H1 (cell line): ENCODE measurements around the gene ZFP69. TPM values are rescaled to one million over a fixed set of nuclear protein-coding genes. Genes with fewer than 3 reads are reported as not detected.

ENCODE experiments used
- CTCF ChIA-PET: fragments of 300-600 bp; sonication (Branson Sonifier 250); formaldehyde crosslinking; loops from one replicate; lab custom pipeline; 2021; ENCODE audit not compliant: partially characterized antibody; lab: Charles Lee
- POLR2A ChIA-PET: fragments of 300-600 bp; sonication (Branson Sonifier 250); formaldehyde crosslinking; loops from one replicate; lab custom pipeline; 2021; ENCODE audit warnings: inconsistent platforms; ENCODE audit not compliant: partially characterized antibody; lab: Charles Lee
- DNase-seq, 2 experiments: peaks; one replicate each; pipeline versions ENCODE4 v3.0.0 to v3.0.0-alpha.2; 2010 to 2022; ENCODE audit warnings: low spot score in 2 of 2, low read depth in 1 of 2, mixed read lengths in 1 of 2
- FAIRE-seq: peaks from 2 replicates; lab custom pipeline; 2011; peaks lifted over from hg19 to GRCh38; lab: Jason Lieb, UNC
- H2AFZ ChIP-seq: 2 replicates; pipeline ENCODE4 v1.8.1; 2012; ENCODE audit warnings: low read length, inconsistent platforms
- H2AK5ac ChIP-seq: 2 replicates; pipeline ENCODE4 v1.6.1; 2013; ENCODE audit warnings: low read depth, low read length
- H2BK120ac ChIP-seq: replicated peaks from 2 replicates; pipeline ENCODE3; 2013; ENCODE audit warnings: low read depth, low read length, inconsistent platforms
- H2BK12ac ChIP-seq: 2 replicates; pipeline ENCODE4 v1.6.1; 2013; ENCODE audit warnings: low read depth, low read length
- H2BK15ac ChIP-seq: 2 replicates; pipeline ENCODE4 v1.6.1; 2013; ENCODE audit warnings: low read length
- H2BK20ac ChIP-seq: 2 replicates; pipeline ENCODE4 v1.6.1; 2013; ENCODE audit warnings: low read length
- H2BK5ac ChIP-seq: 2 replicates; pipeline ENCODE4 v1.6.1; 2013; ENCODE audit warnings: low read depth, low read length
- H3K14ac ChIP-seq: 2 replicates; pipeline ENCODE4 v1.6.1; 2013; ENCODE audit warnings: inconsistent platforms; ENCODE audit not compliant: insufficient read length
- H3K18ac ChIP-seq: 2 replicates; pipeline ENCODE4 v1.6.1; 2013; ENCODE audit warnings: low read length; ENCODE audit errors: extremely low read depth
- H3K23ac ChIP-seq: 2 replicates; pipeline ENCODE4 v1.6.1; 2013; ENCODE audit warnings: inconsistent platforms; ENCODE audit not compliant: insufficient read length
- H3K23me2 ChIP-seq: 2 replicates; pipeline ENCODE4 v1.6.1; 2013; ENCODE audit warnings: low read depth, low read length
- H3K27ac ChIP-seq: 2 replicates; pipeline ENCODE4 v1.6.1; 2011; ENCODE audit warnings: low read depth, low read length, inconsistent platforms
- H3K27me3 ChIP-seq, 4 experiments: replicated peaks in 1 of 4; 1 replicate in 1 of 4; 2 replicates in 3 of 4; pipeline versions ENCODE4 v1.6.1 to v1.8.1; 2011 to 2013; ENCODE audit warnings: low read length in 3 of 4, mild to moderate bottlenecking in 3 of 4, inconsistent platforms in 2 of 4, mixed read lengths in 2 of 4, moderate library complexity in 1 of 4; ENCODE audit not compliant: control insufficient read depth in 3 of 4, insufficient read depth in 3 of 4; ENCODE audit errors: extremely low read depth in 1 of 4
- H3K36me3 ChIP-seq, 4 experiments: 2 replicates each; pipeline versions ENCODE4 v1.6.1 to v1.8.1; 2011 to 2013; ENCODE audit warnings: mild to moderate bottlenecking in 4 of 4, low read length in 3 of 4, moderate library complexity in 2 of 4, control low read depth in 1 of 4, inconsistent platforms in 1 of 4; ENCODE audit not compliant: insufficient read depth in 4 of 4, control insufficient read depth in 2 of 4
- H3K4ac ChIP-seq: replicated peaks from 2 replicates; pipeline ENCODE3; 2013; ENCODE audit warnings: low read length, low read depth, mixed read lengths, inconsistent platforms; ENCODE audit not compliant: insufficient read length
- H3K4me1 ChIP-seq, 4 experiments: replicated peaks in 1 of 4; 1 replicate in 1 of 4; 2 replicates in 3 of 4; pipeline versions ENCODE4 v1.6.1 to v1.8.1; 2011 to 2013; ENCODE audit warnings: low read length in 3 of 4, inconsistent platforms in 2 of 4, mixed read lengths in 1 of 4; ENCODE audit not compliant: insufficient read depth in 4 of 4, control insufficient read depth in 3 of 4
- H3K4me2 ChIP-seq, 2 experiments: 2 replicates each; pipeline versions ENCODE4 v1.6.1 to v1.8.1; 2011 to 2013; ENCODE audit warnings: low read depth in 2 of 2, low read length in 2 of 2, control low read depth in 1 of 2, inconsistent platforms in 1 of 2, mild to moderate bottlenecking in 1 of 2; ENCODE audit not compliant: insufficient read depth in 1 of 2
- H3K4me3 ChIP-seq, 4 experiments: fragments of 200-600, 300-600 bp in 1 of 4; sonication (generic), shearing (Covaris generic), sonication (Bioruptor Twin) in 1 of 4; 2 replicates each; pipeline versions ENCODE4 v1.5.1 to v1.8.1; 2011 to 2016; ENCODE audit warnings: low read length in 4 of 4, low read depth in 3 of 4, control low read depth in 2 of 4, inconsistent platforms in 2 of 4, mild to moderate bottlenecking in 2 of 4, mixed read lengths in 1 of 4, moderate library complexity in 1 of 4; ENCODE audit not compliant: insufficient read depth in 2 of 4; ENCODE audit errors: extremely low read depth in 1 of 4
- H3K56ac ChIP-seq: replicated peaks from 2 replicates; pipeline ENCODE3; 2013; ENCODE audit warnings: low read depth, mild to moderate bottlenecking, mixed read lengths, low read length, inconsistent platforms; ENCODE audit not compliant: insufficient read length
- H3K79me1 ChIP-seq: 2 replicates; pipeline ENCODE4 v1.6.1; 2013; ENCODE audit warnings: low read depth, low read length, control low read depth
- H3K79me2 ChIP-seq, 2 experiments: 2 replicates each; pipeline versions ENCODE4 v1.6.1 to v1.8.1; 2012 to 2013; ENCODE audit warnings: low read length in 2 of 2, mild to moderate bottlenecking in 2 of 2, inconsistent platforms in 1 of 2; ENCODE audit not compliant: insufficient read depth in 2 of 2, control insufficient read depth in 1 of 2
- H3K9ac ChIP-seq, 4 experiments: replicated peaks in 1 of 4; 1 replicate in 1 of 4; 2 replicates in 3 of 4; pipeline versions ENCODE4 v1.6.1 to v1.8.1; 2011 to 2013; ENCODE audit warnings: low read depth in 3 of 4, low read length in 3 of 4, control low read depth in 2 of 4, mild to moderate bottlenecking in 2 of 4, moderate library complexity in 2 of 4, inconsistent platforms in 1 of 4; ENCODE audit errors: extremely low read depth in 1 of 4
- H3K9me3 ChIP-seq, 2 experiments: 2 replicates each; pipeline versions ENCODE4 v1.6.1 to v1.8.1; 2012 to 2013; ENCODE audit warnings: mild to moderate bottlenecking in 2 of 2, moderate library complexity in 2 of 2, control low read depth in 1 of 2, inconsistent platforms in 1 of 2, low read depth in 1 of 2, low read length in 1 of 2, mixed read lengths in 1 of 2; ENCODE audit not compliant: insufficient read depth in 2 of 2
- H4K20me1 ChIP-seq, 2 experiments: replicated peaks in 1 of 2; 2 replicates each; pipeline versions ENCODE3 to v1.8.1; 2011 to 2013; ENCODE audit warnings: inconsistent platforms in 2 of 2, low read length in 2 of 2, mild to moderate bottlenecking in 1 of 2; ENCODE audit not compliant: insufficient read depth in 2 of 2, control insufficient read depth in 1 of 2
- H4K5ac ChIP-seq: 2 replicates; pipeline ENCODE4 v1.6.1; 2013; ENCODE audit warnings: low read length, low read depth, mixed read lengths, inconsistent platforms; ENCODE audit not compliant: insufficient read length
- H4K8ac ChIP-seq: 2 replicates; pipeline ENCODE4 v1.8.0; 2013; ENCODE audit warnings: mild to moderate bottlenecking, moderate library complexity, low read length, inconsistent platforms; ENCODE audit not compliant: insufficient read depth; ENCODE audit errors: extremely low read depth
- H4K91ac ChIP-seq: replicated peaks from 2 replicates; pipeline ENCODE3; 2013; ENCODE audit warnings: low read length, mixed read lengths, inconsistent platforms; ENCODE audit not compliant: insufficient read length
- MAFK ChIP-seq: IDR thresholded peaks from 2 replicates; pipeline ENCODE4 v1.6.1; 2012; ENCODE audit warnings: low read depth, mild to moderate bottlenecking, improper control_type of control experiment, low read length
- RXRA ChIP-seq: IDR thresholded peaks from 2 replicates; pipeline ENCODE4 v1.6.1; 2011; ENCODE audit warnings: low read depth, mild to moderate bottlenecking, low read length, moderate library complexity; ENCODE audit not compliant: insufficient read depth
- TCF12 ChIP-seq: IDR thresholded peaks from 2 replicates; pipeline ENCODE4 v1.6.1; 2011; ENCODE audit warnings: low read depth, mild to moderate bottlenecking, low read length
- polyA plus RNA-seq, 7 experiments: library from polyadenylated mRNA; depleted of rRNA in 3 of 7; stranded (reverse) in 5 of 7; unstranded in 2 of 7; fragments of >200 nt in 5 of 7; fragments of 200-250 nt in 2 of 7; gene quantifications; 1 replicate in 5 of 7; 2 replicates in 1 of 7; 4 replicates in 1 of 7; pipeline versions ENCODE4 v1.2.1 to v1.2.3, GENCODE V29; 2011 to 2013; ENCODE audit warnings: missing spikeins in 2 of 7, mixed read lengths in 2 of 7
- total RNA-seq: library from RNA; stranded (reverse); fragmentation: NEBNext Ultra II Directional; extraction: Animal tissue kit (Norgen Biotek cat#: 25700); gene quantifications from 2 replicates; pipeline ENCODE4 v1.2.1, GENCODE V29; 2021

ZFP69 gene
- total and polyA plus RNA-seq, 2 of the 8 experiments (the other 6 are each of a cell fraction or from before 2014, with no cell fraction given) = 1.0 to 4.3 TPM

- POLR2A ChIA-PET = no interaction called here
- H3K4me1 ChIP-seq = no peaks in the 10 kb centered on the region
- H3K23me2 ChIP-seq = peaks cover 11% of the 10 kb centered on the region
- no peak overlapping the region for H4K8ac ChIP-seq
- H2BK120ac ChIP-seq = no peak overlapping the region
- no peak overlapping the region for H3K4me3 ChIP-seq
- H2BK20ac ChIP-seq = no peak overlapping the region
- H2BK12ac ChIP-seq = no peak overlapping the region
- TF ChIP-seq MAFK (no peak), TCF12 (no peak), RXRA (no peak)
- no peak overlapping the region for H2AFZ ChIP-seq
- H4K91ac ChIP-seq = no peak overlapping the region
- H3K14ac ChIP-seq = no peak overlapping the region
- no peaks in the 10 kb centered on the region for H3K36me3 ChIP-seq
- DNase-seq (no peak), FAIRE-seq (no peak)
- H2BK5ac ChIP-seq = no peak overlapping the region
- 0 out of 4 replicates have a peak, but pooled peaks cover 0 to 2% of the 10 kb centered on the region in 2 experiments for H3K79me2 ChIP-seq
- H3K27me3 ChIP-seq = no peaks in the 10 kb centered on the region
- H3K23ac ChIP-seq = no peak overlapping the region
- no peaks in the 10 kb centered on the region for H3K79me1 ChIP-seq
- CTCF ChIA-PET = no interaction called here
- H4K20me1 ChIP-seq = no peaks in the 10 kb centered on the region
- H4K5ac ChIP-seq = no peak overlapping the region
- no peak overlapping the region for H3K4ac ChIP-seq
- no peak overlapping the region for H2AK5ac ChIP-seq
- H3K9ac ChIP-seq = no peak overlapping the region
- H2BK15ac ChIP-seq = no peak overlapping the region
- H3K18ac ChIP-seq = no peak overlapping the region
- no peak overlapping the region for H3K56ac ChIP-seq
- H3K9me3 ChIP-seq = no peaks in the 10 kb centered on the region
- H3K27ac ChIP-seq = no peak overlapping the region
- no peak overlapping the region for H3K4me2 ChIP-seq
Observed at GRCh38 chr1:40534589-40534988, 57.5 kb downstream of the ZFP69 start.
